ENCODE measurements around the gene VSTM2L. TPM values are rescaled to one million over a fixed set of nuclear protein-coding genes. Genes with fewer than 3 reads are reported as not detected.

VSTM2L gene
- total and polyA plus RNA-seq, 2 donors (not counting 3 experiments of a cell fraction or from before 2014, with no cell fraction given), result 0.18 TPM; not detected in 1

- no peak overlapping the region for H2AFZ ChIP-seq (ENCODE audit: low read depth, low read length)
- H3K79me2 ChIP-seq (ENCODE audit: control insufficient read depth, insufficient read depth, low read length), result no peaks in the 10 kb centered on the region
- H3K9ac ChIP-seq (replicated peaks; ENCODE audit: extremely low read depth, insufficient read depth, low read length), result no peak overlapping the region
- no peaks in the 10 kb centered on the region for H3K9me3 ChIP-seq (replicated peaks; ENCODE audit: control insufficient read depth, insufficient read depth, low read length)
- ChIA-PET POLR2A (no interaction called here), CTCF (interaction anchor here (1.1 to 1.2 kb wide), 2 partner anchors 34 to 79 kb away, joined by 3 to 6 read pairs; no protein-coding TSS in a partner anchor)
- TF ChIP-seq EZH2 (IDR thresholded peaks at IDR 0.05; ENCODE audit: borderline replicate concordance, low read depth, low read length, severe bottlenecking) (no peak), GATA2 (IDR thresholded peaks at IDR 0.05; ENCODE audit: insufficient read depth, insufficient read length, low read depth, low read length) (no peak), MYC (IDR thresholded peaks at IDR 0.05; ENCODE audit: low read depth, low read length) (no peak), POLR2A (IDR thresholded peaks at IDR 0.05; ENCODE audit: low read depth, low read length) (no peak), JUN (IDR thresholded peaks at IDR 0.05; ENCODE audit: borderline replicate concordance, insufficient read depth, insufficient read length, low read depth) (no peak), FOS (IDR thresholded peaks at IDR 0.05; ENCODE audit: borderline replicate concordance, insufficient read depth, low read length) (no peak), POLR2AphosphoS5 (IDR thresholded peaks at IDR 0.05; ENCODE audit: insufficient read depth, low read depth, low read length) (no peak)
- TF ChIP-seq, protein P1, sequence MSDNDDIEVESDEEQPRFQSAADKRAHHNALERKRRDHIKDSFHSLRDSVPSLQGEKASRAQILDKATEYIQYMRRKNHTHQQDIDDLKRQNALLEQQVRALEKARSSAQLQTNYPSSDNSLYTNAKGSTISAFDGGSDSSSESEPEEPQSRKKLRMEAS (IDR thresholded peaks at IDR 0.05; ENCODE audit: insufficient read depth, insufficient read length), result no peak
- TF ChIP-seq, protein P2, sequence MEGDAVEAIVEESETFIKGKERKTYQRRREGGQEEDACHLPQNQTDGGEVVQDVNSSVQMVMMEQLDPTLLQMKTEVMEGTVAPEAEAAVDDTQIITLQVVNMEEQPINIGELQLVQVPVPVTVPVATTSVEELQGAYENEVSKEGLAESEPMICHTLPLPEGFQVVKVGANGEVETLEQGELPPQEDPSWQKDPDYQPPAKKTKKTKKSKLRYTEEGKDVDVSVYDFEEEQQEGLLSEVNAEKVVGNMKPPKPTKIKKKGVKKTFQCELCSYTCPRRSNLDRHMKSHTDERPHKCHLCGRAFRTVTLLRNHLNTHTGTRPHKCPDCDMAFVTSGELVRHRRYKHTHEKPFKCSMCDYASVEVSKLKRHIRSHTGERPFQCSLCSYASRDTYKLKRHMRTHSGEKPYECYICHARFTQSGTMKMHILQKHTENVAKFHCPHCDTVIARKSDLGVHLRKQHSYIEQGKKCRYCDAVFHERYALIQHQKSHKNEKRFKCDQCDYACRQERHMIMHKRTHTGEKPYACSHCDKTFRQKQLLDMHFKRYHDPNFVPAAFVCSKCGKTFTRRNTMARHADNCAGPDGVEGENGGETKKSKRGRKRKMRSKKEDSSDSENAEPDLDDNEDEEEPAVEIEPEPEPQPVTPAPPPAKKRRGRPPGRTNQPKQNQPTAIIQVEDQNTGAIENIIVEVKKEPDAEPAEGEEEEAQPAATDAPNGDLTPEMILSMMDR (IDR thresholded peaks at IDR 0.05; ENCODE audit: extremely low read depth in 1 of 2, insufficient read depth in 1 of 2, low read depth in 1 of 2, low read length in 2 of 2), result no peak
- dilution Hi-C loops (cut with MboI; ENCODE audit: extremely low pct_ligation_motif_present, low sequenced_read_pairs) (no loop called here), intact Hi-C loops (cut with micrococcal nuclease) (no loop called here)
- no TSS peak for BruUV-seq (replicated peaks)
- no peak overlapping the region for H3K4me2 ChIP-seq (ENCODE audit: insufficient read depth, low read length)
- no peaks in the 10 kb centered on the region for H3K9me1 ChIP-seq (replicated peaks; ENCODE audit: control insufficient read depth, extremely low read depth, insufficient read depth, low read length)
- no peaks in the 10 kb centered on the region for H3K36me3 ChIP-seq (ENCODE audit: control insufficient read depth in 2 of 2, extremely low read depth in 1 of 2, insufficient read depth in 2 of 2, low read length in 2 of 2)
- H3K4me1 ChIP-seq (ENCODE audit: control insufficient read depth, extremely low read depth, insufficient read depth, low read length), result no peaks in the 10 kb centered on the region
- no peak overlapping the region for H3K27ac ChIP-seq (ENCODE audit: insufficient read depth, low read depth, low read length)
- no peak for FAIRE-seq
- H4K20me1 ChIP-seq (replicated peaks; ENCODE audit: control insufficient read depth, extremely low read depth, insufficient read depth, low read length), result no peaks in the 10 kb centered on the region
- H3K4me3 ChIP-seq (replicated peaks in 1 of 3; ENCODE audit: insufficient read depth in 1 of 3, low read depth in 1 of 3, low read length in 3 of 3), result no peak overlapping the region
- DNase-seq (ENCODE audit: low read depth, low spot score), result no peak
- peaks cover 21 to 40% of the 10 kb centered on the region in 2 experiments for H3K27me3 ChIP-seq (ENCODE audit: control insufficient read depth in 2 of 2, insufficient read depth in 2 of 2, low read length in 2 of 2)
These were observed 56.1 kb downstream of the VSTM2L start for GRCh38 chr20:37958856-37959520.
